MM.1S (cell line): ENCODE results near the gene STYK1.

Experiments used
- DNase-seq: peaks from one replicate; pipeline ENCODE4 v3.0.0-alpha.2; 2015
- H2AFZ ChIP-seq: fragments of 300-600 bp; sonication (generic); 2 replicates; pipeline ENCODE4 v1.6.0; 2016; ENCODE audit warnings: antibody characterized with exemption, low read length
- H3F3A ChIP-seq: fragments of 300-600 bp; sonication (generic); 2 replicates; pipeline ENCODE4 v1.6.1; 2016; ENCODE audit warnings: mild to moderate bottlenecking, antibody characterized with exemption, low read length, moderate library complexity, mixed read lengths; ENCODE audit not compliant: insufficient read depth
- H3K27ac ChIP-seq: fragments of 300-600 bp; sonication (generic); 2 replicates; pipeline ENCODE4 v1.5.1; 2016; ENCODE audit warnings: mild to moderate bottlenecking, low read length
- H3K27me3 ChIP-seq: fragments of 300-600 bp; sonication (generic); replicated peaks from 2 replicates; pipeline ENCODE4 v1.6.0; 2016; ENCODE audit warnings: low read length; ENCODE audit not compliant: insufficient read depth
- H3K36me3 ChIP-seq: fragments of 300-600 bp; sonication (generic); replicated peaks from 2 replicates; pipeline ENCODE4 v1.6.1; 2016; ENCODE audit warnings: mild to moderate bottlenecking, low read length, mixed read lengths; ENCODE audit not compliant: insufficient read depth
- H3K4me1 ChIP-seq: fragments of 300-600 bp; sonication (generic); 2 replicates; pipeline ENCODE4 v1.6.1; 2016; ENCODE audit warnings: low read length, mixed read lengths
- H3K4me2 ChIP-seq: fragments of 300-600 bp; sonication (generic); 2 replicates; pipeline ENCODE4 v1.6.0; 2016; ENCODE audit warnings: low read depth, low read length
- H3K4me3 ChIP-seq: fragments of 300-600 bp; sonication (generic); 2 replicates; pipeline ENCODE4 v1.5.1; 2016; ENCODE audit warnings: low read length, mixed read lengths
- H3K79me2 ChIP-seq: fragments of 300-600 bp; sonication (generic); 2 replicates; pipeline ENCODE4 v1.6.1; 2016; ENCODE audit warnings: mixed run types, low read length, mixed read lengths
- H3K9ac ChIP-seq: fragments of 300-600 bp; sonication (generic); 2 replicates; pipeline ENCODE4 v1.6.1; 2016; ENCODE audit warnings: low read length, mixed read lengths
- H3K9me2 ChIP-seq: fragments of 300-600 bp; sonication (generic); replicated peaks from 2 replicates; pipeline ENCODE4 v1.6.1; 2016; ENCODE audit warnings: mild to moderate bottlenecking, low read length, mixed read lengths; ENCODE audit not compliant: insufficient read depth
- H3K9me3 ChIP-seq: fragments of 300-600 bp; sonication (generic); replicated peaks from 2 replicates; pipeline ENCODE4 v1.6.1; 2016; ENCODE audit warnings: mild to moderate bottlenecking, low read length, mixed read lengths; ENCODE audit not compliant: insufficient read depth
- H4K20me1 ChIP-seq: fragments of 300-600 bp; sonication (generic); 2 replicates; pipeline ENCODE4 v1.6.1; 2016; ENCODE audit warnings: mild to moderate bottlenecking, low read length, moderate library complexity, mixed read lengths; ENCODE audit not compliant: insufficient read depth
- CTCF ChIP-seq: fragments of 300-600 bp; sonication (generic); IDR thresholded peaks from 2 replicates; pipeline ENCODE4 v1.5.1; 2016; ENCODE audit warnings: antibody characterized with exemption, low read length, mixed read lengths
- EZH2 ChIP-seq: fragments of 300-600 bp; sonication (generic); optimal IDR thresholded peaks from 2 replicates; pipeline ENCODE3; 2017; ENCODE audit warnings: low read depth, mild to moderate bottlenecking, antibody characterized with exemption, low read length, mixed read lengths
- EZH2phosphoT487 ChIP-seq: fragments of 300-600 bp; sonication (generic); IDR thresholded peaks from 2 replicates; pipeline ENCODE4 v1.6.1; 2018; ENCODE audit warnings: antibody characterized with exemption, low read length

Gene STYK1

DNA sequence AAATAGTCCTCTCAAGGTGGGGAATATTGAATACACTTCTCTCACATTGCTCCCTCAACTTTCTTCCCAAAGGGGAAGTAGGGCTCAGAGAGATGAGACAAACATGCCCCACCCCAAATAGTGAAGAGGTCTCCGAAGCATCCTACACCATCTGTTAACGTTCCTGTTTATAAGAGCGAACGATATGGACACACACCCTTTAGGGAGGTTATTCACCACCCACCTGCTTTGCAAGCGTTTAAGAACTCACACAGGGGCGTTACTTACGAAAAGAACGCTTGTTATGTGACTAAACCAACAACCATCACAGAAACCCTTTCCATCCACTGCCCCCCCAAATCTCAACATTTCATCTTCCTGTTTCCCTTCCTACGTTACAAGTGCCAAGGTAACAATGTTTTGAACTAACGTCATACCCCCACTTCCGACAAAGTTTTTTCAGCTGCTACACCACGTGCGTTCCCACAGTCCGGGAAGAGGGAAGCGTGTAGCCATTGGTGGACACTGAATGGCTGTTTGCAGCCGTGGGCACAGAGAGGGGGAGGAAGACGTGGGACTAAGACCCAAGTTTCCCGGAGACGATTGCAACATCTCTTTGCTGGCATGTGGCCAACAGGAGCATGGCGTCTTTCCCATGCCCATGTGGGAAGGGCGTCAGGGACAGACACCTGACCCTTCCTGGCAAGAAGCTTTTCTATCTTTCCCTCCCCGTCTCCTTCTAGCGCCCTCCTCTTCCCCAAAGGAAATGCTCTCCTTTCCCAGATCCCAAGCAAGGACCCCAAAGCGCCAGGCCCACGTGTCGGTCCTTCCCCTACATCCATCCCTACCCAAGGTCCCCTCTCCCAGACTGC, 48.0 kb upstream of the STYK1 start:
- peak overlapping the region; percentile 60; the same call in 1 of the 2 replicates for H3K27ac ChIP-seq
- DNase-seq, result peak; percentile 56
- no peaks in the 10 kb centered on the region for H3K9me2 ChIP-seq
- no peaks in the 10 kb centered on the region for H3K9me3 ChIP-seq
- peak overlapping the region; percentile 46 for H3K4me2 ChIP-seq
- peak overlapping the region; percentile 95 for H3K4me3 ChIP-seq
- no peak for TF ChIP-seq EZH2phosphoT487
- no peak for TF ChIP-seq EZH2
- no peak for TF ChIP-seq CTCF
- peaks cover 21% of the 10 kb centered on the region for H3K4me1 ChIP-seq
- no peaks in the 10 kb centered on the region for H3F3A ChIP-seq
- H3K36me3 ChIP-seq, result no peaks in the 10 kb centered on the region
- H4K20me1 ChIP-seq, result 0 out of 2 replicates have a peak, but pooled peaks cover 5% of the 10 kb centered on the region
- 0 out of 2 replicates have a peak, but pooled peaks cover 7% of the 10 kb centered on the region for H3K27me3 ChIP-seq
- H3K9ac ChIP-seq, result peak overlapping the region; percentile 93
- peak overlapping the region; percentile 74 for H2AFZ ChIP-seq
- peaks cover 58% of the 10 kb centered on the region for H3K79me2 ChIP-seq

DNA sequence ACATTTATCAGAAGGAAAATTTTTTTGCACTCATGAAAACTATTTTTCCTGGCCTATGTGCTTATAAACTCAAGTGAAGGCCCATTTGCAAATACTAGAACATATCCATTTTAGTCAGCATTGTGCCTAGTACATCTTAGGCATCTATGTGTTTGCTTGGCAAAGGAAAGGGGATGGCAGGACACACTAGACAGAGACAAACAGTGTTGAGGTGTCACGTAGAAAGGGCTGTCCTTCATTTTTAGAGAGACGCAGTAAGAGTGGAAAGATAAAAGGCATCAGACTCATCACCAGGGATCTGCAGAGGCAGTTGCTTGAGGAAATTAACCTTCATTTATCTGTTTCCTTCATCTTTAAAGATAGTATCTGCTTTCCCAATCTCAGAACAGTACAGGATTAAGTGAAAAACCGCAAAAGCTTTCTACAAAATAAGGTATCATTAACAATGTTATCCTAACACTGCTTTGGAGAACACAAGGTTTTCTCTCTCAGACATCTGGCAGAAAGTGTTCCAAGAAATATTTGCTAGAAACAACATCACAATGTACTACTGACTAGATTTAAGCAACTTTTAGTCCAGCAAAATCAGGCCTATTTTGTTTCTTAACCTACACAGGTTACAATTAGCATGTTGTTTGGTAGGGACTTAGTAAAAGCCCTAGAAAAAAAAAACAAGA, 47.3 kb upstream of the STYK1 start:
- Histone ChIP-seq H3K4me3 (peak overlapping the region; percentile 95), H4K20me1 (0 out of 2 replicates have a peak, but pooled peaks cover 5% of the 10 kb centered on the region), H3K36me3 (no peaks in the 10 kb centered on the region; the same call in 1 of the 2 replicates), H3K9ac (peak overlapping the region; percentile 93), H3F3A (no peaks in the 10 kb centered on the region), H3K4me2 (peak overlapping the region; percentile 46), H3K9me3 (no peaks in the 10 kb centered on the region), H2AFZ (no peak overlapping the region), H3K4me1 (peaks cover 21% of the 10 kb centered on the region), H3K27ac (peak overlapping the region; percentile 60; the same call in 1 of the 2 replicates), H3K79me2 (peaks cover 65% of the 10 kb centered on the region), H3K9me2 (no peaks in the 10 kb centered on the region), H3K27me3 (0 out of 2 replicates have a peak, but pooled peaks cover 7% of the 10 kb centered on the region)
- TF ChIP-seq EZH2 (no peak), EZH2phosphoT487 (no peak), CTCF (no peak)
- no peak for DNase-seq

DNA sequence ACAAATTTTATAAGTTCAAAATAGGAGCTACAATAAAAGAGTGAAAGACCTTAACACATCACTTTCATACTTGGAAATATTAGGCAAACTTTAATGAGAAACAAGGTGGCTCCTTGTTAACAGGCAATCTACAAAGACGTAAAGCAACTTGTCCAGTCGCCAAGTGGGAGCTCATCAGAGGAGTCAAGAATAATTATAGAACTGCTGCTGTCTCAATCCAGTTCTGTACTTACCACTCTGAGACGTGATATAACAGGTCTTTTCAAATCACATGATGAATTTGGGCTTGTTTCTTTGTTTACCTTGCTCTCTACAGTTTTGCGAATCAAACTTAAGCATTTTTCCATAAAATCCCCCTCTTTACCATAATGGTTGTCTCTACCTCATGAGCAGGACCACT, 45.6 kb upstream of the STYK1 start:
- H2AFZ ChIP-seq, result no peak overlapping the region
- H3K36me3 ChIP-seq, result no peaks in the 10 kb centered on the region; the same call in 1 of the 2 replicates
- H3K79me2 ChIP-seq, result peaks cover 69% of the 10 kb centered on the region
- no peaks in the 10 kb centered on the region for H3K9me3 ChIP-seq
- no peak overlapping the region for H3K9ac ChIP-seq
- H3K9me2 ChIP-seq, result no peaks in the 10 kb centered on the region
- H3K4me1 ChIP-seq, result peaks cover 21% of the 10 kb centered on the region
- H3K4me2 ChIP-seq, result no peak overlapping the region
- H3K4me3 ChIP-seq, result no peak overlapping the region
- H4K20me1 ChIP-seq, result 0 out of 2 replicates have a peak, but pooled peaks cover 5% of the 10 kb centered on the region
- no peak for DNase-seq
- no peaks in the 10 kb centered on the region for H3F3A ChIP-seq
- H3K27me3 ChIP-seq, result 0 out of 2 replicates have a peak, but pooled peaks cover 1% of the 10 kb centered on the region
- TF ChIP-seq CTCF, result no peak
- no peak for TF ChIP-seq EZH2phosphoT487
- TF ChIP-seq EZH2, result no peak
- no peak overlapping the region for H3K27ac ChIP-seq
